Stimulated activated CD4-positive, alpha-beta T cell treated with anti-CD3 and anti-CD28 coated beads, Interleukin-1b, Interleukin-23, amount 100 ng/mL, for 4 hours (primary cell): ENCODE data around the gene PPIG.
"Not testable (repeated sequence)": the region's sequence is repeated elsewhere in the genome, so short reads cannot be mapped to it uniquely, and the experiment has no call there.

Experiments
- DNase-seq, 2 donors: peaks; one replicate each; pipeline ENCODE4 v3.0.0-alpha.2; 2020; ENCODE audit warnings: low read depth in 2 of 2

PPIG gene

DNA sequence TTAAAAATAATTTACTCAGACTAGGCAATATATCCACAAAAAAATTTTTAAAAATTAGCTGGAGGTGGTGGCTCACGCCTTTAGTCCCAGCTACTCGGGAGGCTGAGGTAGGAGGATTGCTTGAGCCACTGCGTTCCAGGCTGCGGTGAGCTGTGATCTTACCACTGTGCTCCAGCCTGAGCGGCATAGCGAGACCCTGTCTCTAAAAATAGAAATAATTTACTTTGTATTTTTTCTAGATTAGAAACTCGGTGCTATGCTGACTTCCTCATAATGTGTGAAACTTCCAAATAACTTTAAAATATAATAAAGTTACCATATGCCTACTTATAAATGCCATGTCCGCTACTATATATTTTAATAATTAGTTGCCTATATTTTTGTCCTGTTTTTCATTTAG, 6.7 kb downstream of the PPIG start:
- no peak for DNase-seq

- DNase-seq, result not testable (repeated sequence)
These were observed 12.4 kb downstream of the PPIG start for GRCh38 chr2:169596546-169596945.

DNA sequence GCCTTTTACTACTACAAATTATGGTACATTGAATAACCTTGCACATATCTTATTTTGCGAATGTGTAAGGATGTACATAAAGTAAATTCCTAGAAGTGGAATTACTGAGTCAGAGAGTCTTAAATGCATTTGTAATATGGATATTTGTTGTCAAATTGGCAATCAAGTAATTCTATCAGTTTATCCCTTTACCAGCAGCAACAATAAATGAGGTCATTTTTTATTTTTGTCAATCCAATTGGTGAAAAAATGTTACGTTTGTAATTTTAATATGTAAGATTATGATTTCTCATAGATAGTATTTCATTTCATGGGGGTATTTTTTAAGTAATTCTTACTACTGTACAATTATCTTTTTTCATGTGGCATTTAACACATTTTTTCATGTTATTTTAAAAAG, 14.8 kb downstream of the PPIG start:
- no peak for DNase-seq

GRCh38 chr2:169599568-169599967, 15.4 kb downstream of the PPIG start:
- DNase-seq, result no peak

- no peak for DNase-seq
These were observed 25.1 kb downstream of the PPIG start for GRCh38 chr2:169609264-169609663.

DNA sequence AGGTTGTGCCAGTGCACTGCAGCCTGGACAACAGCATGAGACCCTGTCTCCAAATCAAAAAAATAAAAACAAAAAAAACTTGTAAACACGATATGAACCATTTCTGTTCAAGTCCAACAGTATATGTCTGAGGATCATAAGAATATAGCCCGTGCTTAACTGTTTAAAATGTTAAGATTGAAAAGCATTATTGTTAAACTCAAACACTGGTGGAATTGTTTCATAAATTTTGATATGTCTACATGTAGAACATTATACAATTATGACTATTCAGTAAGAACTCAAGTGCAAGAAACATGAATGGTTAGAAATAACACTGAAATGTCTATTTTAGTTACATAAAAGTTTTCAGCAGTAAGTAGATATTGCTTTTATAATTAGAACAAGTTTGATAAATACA, 29.7 kb downstream of the PPIG start:
- DNase-seq, result no peak

DNA sequence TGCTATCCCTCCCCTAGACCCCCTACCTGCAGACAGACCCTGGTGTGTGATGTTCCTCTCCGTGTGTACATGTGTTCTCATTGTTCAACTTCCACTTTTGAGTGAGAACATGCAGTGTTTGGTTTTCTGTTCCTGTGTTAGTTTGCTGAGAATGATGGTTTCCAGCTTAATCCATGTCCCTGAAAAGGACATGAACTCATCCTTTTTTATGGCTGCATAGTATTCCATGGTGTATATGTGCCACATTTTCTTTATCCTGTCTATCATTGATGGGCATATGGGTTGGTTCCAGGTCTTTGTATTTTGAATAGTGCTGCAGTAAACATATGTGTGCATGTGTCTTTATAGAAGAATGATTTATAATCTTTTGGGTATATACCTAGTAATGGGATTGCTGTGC, 31.8 kb downstream of the PPIG start:
- not testable (repeated sequence) for DNase-seq

- no peak for DNase-seq
These were observed 35.8 kb downstream of the PPIG start for GRCh38 chr2:169619946-169620345.

GRCh38 chr2:169620509-169620908, 36.4 kb downstream of the PPIG start:
- DNase-seq, result no peak

- DNase-seq, result no peak
These were observed 39.1 kb downstream of the PPIG start for GRCh38 chr2:169623235-169623634.

- no peak for DNase-seq
These were observed 41.6 kb downstream of the PPIG start for GRCh38 chr2:169625781-169626180.

DNA sequence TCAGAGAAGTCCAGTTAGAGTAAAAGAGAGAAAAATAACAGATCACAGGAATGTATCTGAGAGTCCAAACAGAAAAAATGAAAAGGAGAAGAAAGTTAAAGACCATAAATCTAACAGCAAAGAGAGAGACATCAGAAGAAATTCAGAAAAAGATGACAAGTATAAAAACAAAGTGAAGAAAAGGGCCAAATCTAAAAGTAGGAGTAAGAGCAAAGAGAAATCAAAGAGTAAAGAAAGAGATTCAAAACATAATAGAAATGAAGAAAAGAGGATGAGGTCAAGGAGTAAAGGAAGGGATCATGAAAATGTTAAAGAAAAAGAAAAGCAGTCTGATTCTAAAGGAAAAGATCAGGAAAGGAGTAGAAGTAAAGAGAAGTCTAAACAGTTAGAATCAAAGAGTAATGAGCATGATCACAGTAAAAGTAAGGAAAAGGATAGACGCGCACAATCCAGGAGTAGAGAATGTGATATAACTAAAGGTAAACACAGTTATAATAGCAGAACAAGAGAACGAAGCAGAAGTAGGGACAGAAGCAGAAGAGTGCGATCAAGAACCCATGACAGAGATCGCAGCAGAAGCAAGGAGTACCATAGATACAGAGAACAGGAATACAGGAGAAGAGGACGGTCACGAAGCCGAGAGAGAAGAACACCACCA, 52.4 kb downstream of the PPIG start:
- no peak for DNase-seq

DNA sequence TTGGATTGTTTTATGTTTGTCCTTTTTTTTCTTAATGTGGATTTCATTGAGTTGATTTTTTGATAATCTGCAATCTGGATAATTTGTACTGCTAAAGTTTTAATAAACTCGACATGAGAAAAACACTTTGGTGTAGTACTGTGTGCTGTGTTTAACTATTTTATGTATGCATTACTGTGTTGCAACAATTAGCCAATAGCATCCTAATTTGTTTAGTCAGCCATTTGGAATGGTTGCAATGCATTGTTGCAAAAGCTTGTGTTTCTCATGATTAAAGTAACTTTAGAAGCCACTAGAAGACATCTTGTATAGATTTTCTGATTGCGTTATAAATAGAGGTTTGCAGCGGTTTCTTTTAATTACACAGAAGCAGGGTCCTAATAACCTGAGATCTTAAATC, 53.5 kb downstream of the PPIG start:
- no peak for DNase-seq

DNA sequence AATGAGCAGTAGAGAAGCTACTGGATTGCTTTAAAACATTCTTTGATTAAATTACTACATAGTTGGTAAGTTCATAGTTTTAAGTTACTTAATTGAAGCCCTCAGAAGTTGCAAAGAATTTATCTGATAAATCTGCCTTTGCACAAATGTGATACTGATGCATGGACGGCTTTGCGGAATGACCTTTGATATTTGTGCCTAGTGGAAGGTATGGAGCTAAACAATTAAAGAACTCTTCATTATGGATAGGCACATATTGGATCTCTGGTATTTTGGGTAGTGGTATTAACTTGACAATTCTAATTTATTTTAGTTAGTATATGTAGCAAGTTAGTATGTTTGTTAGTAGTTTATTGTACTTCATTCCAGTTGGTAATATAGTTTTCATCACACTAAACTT, 56.0 kb downstream of the PPIG start:
- DNase-seq, result no peak

DNA sequence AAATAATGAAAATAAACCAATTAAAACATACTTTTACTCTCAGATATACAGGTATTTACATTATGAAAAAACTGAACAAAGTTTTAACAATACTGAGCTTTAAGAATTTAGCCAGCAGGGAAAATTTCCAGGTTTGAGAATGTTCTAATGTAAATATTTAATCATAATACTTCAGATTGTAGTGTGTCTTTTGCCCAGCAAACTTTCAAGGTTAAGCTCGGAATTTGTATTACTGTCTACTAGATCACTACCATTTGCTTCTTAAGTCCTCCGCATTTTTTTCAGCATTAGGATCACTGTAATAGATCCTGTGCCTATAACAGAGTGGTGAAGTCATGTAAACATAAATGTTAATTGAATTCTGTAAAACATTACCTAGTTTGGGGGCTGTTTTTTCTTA, 57.3 kb downstream of the PPIG start:
- DNase-seq, result no peak

GRCh38 chr2:169644173-169644572, 60.0 kb downstream of the PPIG start:
- no peak for DNase-seq

DNA sequence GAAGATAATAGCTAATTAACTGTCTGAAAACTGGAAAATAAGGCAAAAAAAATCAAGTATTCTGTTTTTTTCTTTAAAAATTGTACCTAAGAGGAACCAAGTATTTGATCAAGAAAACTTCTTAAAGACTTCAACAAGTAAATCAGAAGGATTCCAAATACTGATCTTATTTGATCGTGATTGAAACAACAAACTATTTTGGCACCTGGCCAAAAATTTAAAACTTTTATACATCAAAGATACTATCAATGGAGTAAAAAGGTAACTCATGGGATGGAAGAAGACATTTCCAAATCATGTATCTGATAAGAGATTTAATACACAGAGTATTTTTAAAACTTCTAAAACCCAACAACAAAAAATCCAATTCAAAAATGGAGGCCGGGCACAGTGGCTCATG, 63.3 kb downstream of the PPIG start:
- DNase-seq, result no peak

GRCh38 chr2:169649278-169649677, 65.1 kb downstream of the PPIG start:
- DNase-seq, result no peak

- DNase-seq, result no peak
These were observed 69.5 kb downstream of the PPIG start for GRCh38 chr2:169653636-169654035.

- no peak for DNase-seq
These were observed 72.0 kb downstream of the PPIG start for GRCh38 chr2:169656164-169656563.

DNA sequence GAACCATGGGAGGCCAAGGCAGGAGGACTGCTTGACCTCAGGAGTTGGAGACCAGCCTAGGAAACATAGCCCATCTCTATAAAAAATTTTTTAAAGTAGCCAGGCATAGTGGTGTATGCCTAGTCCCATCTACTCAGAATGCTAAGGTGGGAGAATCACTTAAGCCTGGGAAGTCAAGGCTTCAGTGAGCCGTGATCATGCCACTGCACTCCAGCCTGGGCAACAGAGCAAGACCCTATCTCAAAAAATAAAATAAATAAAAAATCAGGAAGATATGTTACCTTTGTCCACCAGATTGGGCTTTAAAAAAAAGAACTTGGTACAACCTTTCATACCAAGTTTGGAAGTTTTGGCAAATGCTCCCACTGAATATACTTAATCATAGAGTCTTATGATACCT, 74.7 kb downstream of the PPIG start:
- DNase-seq, result no peak

DNA sequence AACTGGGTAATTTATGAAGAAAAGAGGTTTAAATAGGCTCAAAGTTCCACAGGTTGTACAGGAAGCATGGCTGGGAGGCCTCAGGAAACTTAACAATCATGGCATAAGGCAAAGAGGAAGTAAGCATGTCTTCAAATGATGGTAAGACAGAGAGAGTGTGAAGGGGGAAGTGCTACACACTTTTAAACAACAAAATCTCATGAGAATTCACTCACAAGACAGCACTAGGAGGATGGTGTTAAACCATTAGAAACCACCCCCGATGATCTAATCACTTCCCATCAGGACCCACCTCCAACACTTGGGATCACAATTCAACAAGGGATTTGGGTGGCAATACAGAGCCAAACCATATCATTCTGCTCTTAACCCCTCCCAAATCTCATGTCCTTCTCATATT, 75.2 kb downstream of the PPIG start:
- DNase-seq, result no peak

DNA sequence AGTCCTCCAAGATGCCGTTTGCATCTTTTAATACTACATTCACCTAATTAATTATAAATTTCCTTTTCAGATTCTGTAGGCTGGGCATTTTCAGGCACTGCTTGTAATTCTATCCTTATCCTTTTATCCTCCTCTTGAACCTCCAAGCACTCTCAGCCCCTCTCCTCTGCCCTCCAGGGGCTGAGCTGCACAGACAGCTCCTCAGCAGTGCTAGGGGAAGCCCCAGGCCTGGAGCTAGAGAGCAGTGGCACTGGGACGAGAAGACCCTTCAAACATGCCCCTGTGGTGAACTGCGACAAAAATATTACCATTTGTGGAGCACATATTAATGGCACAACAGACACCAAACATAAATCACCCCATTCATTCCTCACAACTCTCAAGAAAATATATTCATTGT, 77.1 kb downstream of the PPIG start:
- DNase-seq, result no peak

- DNase-seq, result no peak
These were observed 78.6 kb downstream of the PPIG start for GRCh38 chr2:169662744-169663143.
